D721Med (cell line): Measurements from ENCODE around the gene PAFAH1B2.

Experiments
- DNase-seq: peaks from one replicate; pipeline ENCODE4 v3.0.0; 2011; ENCODE audit warnings: low spot score; ENCODE audit not compliant: insufficient read length
- FAIRE-seq: peaks from 2 replicates; lab custom pipeline; 2011; peaks lifted over from hg19 to GRCh38; lab: Jason Lieb, UNC
- TF ChIP-seq, protein P1 (sequence below): IDR thresholded peaks from 2 replicates; pipeline ENCODE4 v1.5.1; 2012; ENCODE audit warnings: mild to moderate bottlenecking, control low read depth; ENCODE audit not compliant: insufficient read depth; ENCODE audit errors: missing control alignments

Gene PAFAH1B2

DNA sequence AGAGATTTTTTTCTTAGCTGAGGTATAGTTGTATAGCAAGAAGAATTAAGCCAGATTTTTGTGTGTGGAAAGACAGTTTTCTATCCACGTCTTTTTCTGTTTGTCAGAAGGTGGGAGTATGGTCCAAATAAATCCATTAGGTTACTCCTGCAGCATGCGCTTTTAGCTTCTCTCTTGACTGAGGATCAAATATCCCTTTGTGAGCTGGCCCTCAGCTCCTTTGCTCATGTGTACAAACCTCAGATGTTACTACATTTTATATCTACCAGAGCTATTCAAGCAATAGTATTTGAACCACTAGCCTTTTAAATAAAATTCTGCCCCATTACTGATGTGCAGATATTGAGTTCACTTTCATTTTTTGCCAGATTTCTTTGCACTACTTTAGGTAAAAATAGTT is 25.6 kb downstream of the PAFAH1B2 start:
- no peak for FAIRE-seq
- no peak for DNase-seq
- TF ChIP-seq, protein P1, sequence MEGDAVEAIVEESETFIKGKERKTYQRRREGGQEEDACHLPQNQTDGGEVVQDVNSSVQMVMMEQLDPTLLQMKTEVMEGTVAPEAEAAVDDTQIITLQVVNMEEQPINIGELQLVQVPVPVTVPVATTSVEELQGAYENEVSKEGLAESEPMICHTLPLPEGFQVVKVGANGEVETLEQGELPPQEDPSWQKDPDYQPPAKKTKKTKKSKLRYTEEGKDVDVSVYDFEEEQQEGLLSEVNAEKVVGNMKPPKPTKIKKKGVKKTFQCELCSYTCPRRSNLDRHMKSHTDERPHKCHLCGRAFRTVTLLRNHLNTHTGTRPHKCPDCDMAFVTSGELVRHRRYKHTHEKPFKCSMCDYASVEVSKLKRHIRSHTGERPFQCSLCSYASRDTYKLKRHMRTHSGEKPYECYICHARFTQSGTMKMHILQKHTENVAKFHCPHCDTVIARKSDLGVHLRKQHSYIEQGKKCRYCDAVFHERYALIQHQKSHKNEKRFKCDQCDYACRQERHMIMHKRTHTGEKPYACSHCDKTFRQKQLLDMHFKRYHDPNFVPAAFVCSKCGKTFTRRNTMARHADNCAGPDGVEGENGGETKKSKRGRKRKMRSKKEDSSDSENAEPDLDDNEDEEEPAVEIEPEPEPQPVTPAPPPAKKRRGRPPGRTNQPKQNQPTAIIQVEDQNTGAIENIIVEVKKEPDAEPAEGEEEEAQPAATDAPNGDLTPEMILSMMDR, result no peak

GRCh38 chr11:117170210-117170609 is 26.1 kb downstream of the PAFAH1B2 start:
- FAIRE-seq, result no peak
- DNase-seq, result no peak
- TF ChIP-seq, protein P1, result no peak

DNA sequence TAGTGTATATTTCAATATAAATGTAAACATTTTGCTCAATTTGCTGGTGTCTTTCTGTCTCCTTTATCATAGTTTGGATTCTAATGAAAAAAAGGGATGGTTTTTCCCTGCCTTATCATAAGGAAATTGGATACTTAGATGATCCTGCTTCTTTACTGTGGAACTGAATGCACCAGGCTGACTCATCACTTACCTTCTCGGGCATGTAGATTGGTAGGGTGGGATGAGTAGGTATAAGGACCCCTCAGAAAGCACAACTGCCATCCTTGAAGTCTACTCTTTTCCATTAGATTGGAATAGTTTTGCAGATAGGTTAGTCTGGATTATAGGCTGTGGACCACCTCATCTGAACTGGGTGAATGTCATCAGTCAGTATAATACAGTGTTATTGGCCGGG is 26.9 kb downstream of the PAFAH1B2 start:
- DNase-seq (no peak), FAIRE-seq (no peak)
- TF ChIP-seq, protein P1, result no peak

- no peak for FAIRE-seq
- DNase-seq, result no peak
Observed at GRCh38 chr11:117171404-117172061, 27.4 kb downstream of the PAFAH1B2 start.

DNA sequence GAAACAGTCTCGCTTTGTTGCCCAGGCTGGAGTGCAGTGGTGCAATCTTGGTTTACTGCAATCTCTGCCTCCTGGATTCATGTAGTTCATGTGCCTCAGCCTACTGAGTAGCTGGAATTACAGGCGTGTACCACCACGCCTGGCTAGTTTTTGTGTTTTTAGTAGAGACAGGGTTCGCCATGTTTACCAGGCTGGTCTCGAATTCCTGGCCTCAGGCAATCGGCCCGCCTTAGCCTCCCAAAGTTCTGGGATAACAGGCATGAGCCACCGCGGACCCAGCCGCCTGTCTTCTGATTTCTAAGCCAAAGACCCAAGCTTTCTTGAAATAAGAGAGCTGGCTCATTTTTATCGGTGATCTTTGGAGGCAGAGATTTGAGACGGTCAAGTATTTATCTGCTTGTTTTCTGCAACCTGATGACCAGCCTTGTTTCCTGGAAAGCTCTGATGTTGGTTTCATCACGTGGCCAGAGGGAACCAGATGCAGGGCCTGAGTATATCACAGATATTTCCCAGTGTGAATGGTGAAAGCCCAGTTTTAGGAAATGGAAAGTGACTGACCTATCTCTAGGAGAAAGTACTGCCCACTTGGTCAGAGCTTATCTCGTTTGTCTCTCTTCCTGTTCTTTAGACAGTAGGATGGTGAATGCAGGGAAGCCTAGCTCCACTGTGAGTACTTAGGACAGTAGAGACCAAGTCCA is 28.8 kb downstream of the PAFAH1B2 start:
- no peak for DNase-seq
- FAIRE-seq, result no peak
- TF ChIP-seq, protein P1, result no peak

More at GRCh38 chr11:117171404-117172061, 27.4 kb downstream of the PAFAH1B2 start:
- TF ChIP-seq, protein P1, result no peak

GRCh38 chr11:117175104-117175503 is 31.0 kb downstream of the PAFAH1B2 start:
- TF ChIP-seq, protein P1, result no peak
- DNase-seq, result no peak
- FAIRE-seq, result no peak

GRCh38 chr11:117175781-117176180 is 31.7 kb downstream of the PAFAH1B2 start:
- TF ChIP-seq, protein P1, result no peak
- FAIRE-seq (no peak), DNase-seq (no peak)
